Fibroblast of skin of right biceps (primary cell): ENCODE measurements around the gene CUL3.

ENCODE experiments used
- DNase-seq: peaks from one replicate; pipeline ENCODE4 v3.0.0-alpha.2; 2013

CUL3 gene

GRCh38 chr2:224579411-224579810, 5.8 kb downstream of the CUL3 start:
- DNase-seq, result peak; percentile 12

DNA sequence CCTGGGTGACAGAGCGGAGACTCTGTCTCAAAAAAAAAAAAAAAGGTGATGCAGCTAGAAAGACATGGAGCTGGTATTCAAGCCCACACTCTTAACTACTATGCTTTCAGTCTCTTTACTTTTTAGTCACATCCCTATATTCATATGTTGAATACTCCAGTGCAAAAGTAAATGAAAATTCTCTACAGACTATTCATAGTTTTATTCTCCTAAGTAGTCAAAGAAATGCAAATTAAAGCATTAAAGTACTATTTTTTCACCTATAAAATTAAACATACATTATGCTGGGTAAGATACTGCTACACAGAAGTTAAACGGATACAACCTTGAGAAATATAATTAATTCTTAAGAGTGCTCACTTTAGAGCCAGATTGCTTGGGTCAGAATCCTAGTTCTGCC, 7.6 kb downstream of the CUL3 start:
- DNase-seq, result no peak

GRCh38 chr2:224576088-224576715, 9.0 kb downstream of the CUL3 start:
- DNase-seq, result peak; percentile 5

DNA sequence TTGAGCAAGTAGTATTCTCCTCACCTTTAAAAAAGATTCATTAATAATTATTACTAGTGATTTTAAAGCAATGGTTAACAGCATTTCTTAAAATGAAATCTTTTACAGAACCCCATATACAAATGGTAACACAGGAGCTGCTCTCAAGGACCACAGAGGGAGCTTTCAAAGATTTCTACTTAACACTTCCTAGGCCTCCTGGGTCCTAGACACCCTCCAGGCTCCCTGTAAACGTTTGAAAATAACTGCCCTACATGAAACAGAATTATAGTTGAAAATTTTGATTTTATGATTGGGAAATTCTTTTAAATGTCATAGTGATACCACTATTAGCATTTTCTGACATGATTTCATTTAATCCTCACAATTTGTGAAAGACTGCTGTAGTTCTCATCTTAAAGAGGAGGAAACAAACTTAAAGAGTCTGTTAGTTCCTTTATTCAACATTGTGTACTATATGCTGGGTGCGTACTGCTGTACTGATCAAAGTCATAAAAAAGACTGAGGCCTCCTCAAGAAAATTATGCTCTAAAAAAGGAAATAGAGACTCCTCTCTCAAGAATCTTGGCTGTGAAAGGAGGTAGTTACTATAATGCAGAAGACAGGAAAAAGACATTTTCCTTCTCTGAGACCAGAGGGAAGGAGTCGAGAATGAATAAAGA, 10.6 kb downstream of the CUL3 start:
- DNase-seq, result no peak

DNA sequence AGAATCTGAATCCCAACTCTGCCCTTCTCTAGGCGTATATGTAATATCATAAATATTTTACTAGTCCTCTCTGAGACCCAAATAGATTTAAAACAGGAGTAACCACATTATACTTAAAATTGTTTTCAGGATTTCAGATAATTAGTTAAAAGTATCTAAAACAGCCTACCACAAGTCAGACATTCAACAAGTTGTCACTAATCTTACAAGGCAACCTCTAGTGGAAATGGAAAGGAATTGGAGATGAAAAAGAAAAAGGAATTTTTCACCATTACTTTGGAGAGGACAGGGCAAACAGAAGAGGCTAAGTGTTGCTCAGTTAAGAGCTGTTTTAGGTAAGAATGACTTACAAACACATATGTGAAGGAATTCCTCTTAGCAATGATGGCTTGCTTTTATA, 11.4 kb downstream of the CUL3 start:
- no peak for DNase-seq

GRCh38 chr2:224572338-224572737, 12.8 kb downstream of the CUL3 start:
- no peak for DNase-seq

GRCh38 chr2:224570328-224570993, 14.7 kb downstream of the CUL3 start:
- DNase-seq, result peak; percentile 29

GRCh38 chr2:224569654-224570053, 15.5 kb downstream of the CUL3 start:
- peak; percentile 11 for DNase-seq

- DNase-seq, result no peak
Observed at GRCh38 chr2:224565452-224566035, 19.6 kb downstream of the CUL3 start.

GRCh38 chr2:224563537-224563936, 21.6 kb downstream of the CUL3 start:
- DNase-seq, result no peak

GRCh38 chr2:224562831-224563230, 22.3 kb downstream of the CUL3 start:
- DNase-seq, result no peak

DNA sequence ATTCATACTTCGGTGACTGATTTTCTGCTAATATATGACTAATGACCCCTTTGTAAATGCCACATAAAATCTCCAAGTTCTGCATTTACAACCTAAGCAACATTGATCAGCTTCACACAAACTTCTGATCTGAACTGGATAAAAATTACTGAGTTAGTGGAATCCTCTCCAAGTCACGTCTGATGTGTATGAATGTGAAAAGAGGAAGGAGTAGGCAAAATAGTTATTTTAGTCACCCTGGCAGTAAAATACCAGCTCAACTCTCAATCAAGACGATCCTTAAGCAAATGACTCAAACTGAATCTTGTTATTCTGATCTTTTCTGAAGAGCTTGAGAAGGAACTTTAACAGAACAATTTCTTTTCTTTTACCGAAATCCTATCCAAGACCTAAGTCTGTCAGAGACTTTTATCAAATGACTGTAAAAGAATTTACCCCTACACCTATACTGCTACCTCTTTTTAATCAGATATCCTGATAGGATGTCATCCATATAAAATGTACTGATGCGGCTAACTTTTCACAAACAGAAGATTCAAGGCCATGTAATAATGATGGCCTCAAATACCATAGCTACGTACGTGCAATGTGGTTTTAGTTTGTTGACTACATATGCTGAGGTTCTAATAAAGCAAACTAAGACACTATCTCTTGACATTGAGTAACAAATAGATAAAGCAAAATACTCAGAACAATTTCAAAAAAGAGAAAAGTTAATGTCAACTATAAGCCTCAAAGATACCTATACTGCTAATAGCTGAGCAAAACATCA, 23.7 kb downstream of the CUL3 start:
- DNase-seq, result peak; percentile 20

DNA sequence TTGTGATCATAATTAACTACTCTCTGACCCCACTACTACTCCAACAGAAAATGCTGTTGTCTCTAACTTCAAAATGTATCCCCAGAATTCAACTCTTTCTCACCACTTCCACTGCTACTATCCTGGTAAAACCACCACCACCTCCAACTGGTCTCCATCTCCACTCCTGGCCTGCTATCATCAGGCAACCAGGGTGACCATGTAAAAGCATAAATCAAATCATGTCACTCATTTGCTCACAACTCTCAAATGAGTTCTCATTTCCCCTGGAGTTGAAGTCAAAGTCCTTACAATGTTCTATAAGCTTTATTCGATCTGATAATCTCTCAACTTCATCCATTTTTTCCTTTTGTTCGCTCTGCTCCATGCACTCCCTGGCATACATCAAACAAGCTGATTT, 24.6 kb downstream of the CUL3 start:
- DNase-seq, result no peak

DNA sequence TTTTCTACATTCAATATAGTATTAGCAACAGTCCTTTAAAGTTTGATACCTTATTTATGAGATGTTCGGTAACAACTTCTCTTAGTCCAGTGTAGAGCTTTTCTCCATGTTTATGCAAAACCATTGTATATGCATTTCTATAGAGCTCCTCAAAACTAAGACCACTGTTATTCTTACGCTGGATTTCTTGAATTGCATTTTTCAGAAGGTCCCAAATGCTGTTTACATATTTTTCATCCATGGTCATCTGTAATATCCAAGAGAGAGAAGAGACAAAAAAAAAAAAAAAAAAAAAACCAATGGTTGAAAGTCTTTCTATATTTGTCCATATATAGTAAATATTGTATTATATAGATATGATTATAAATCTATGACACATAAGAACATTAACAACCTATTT, 27.6 kb downstream of the CUL3 start:
- no peak for DNase-seq

DNA sequence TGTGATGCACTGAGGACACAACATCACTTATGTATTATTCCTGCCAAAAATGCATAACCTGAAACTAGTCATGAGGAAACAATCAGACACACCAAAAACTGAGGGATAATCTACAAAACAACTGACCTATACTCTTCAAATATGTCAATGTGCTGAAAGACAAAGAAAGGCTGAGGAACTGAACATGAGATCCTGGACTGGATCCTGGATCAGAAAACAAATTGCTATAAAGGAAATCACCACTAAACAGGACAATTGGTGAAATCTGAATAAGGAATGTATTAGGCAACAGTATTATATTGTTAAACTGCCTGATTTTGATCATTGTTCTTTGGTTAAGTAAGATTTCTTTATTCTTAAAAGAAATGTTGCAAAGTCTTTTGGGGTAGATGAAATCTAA, 28.8 kb downstream of the CUL3 start:
- peak; percentile 8 for DNase-seq

- DNase-seq, result peak; percentile 10
Observed at GRCh38 chr2:224555823-224556366, 29.3 kb downstream of the CUL3 start.

DNA sequence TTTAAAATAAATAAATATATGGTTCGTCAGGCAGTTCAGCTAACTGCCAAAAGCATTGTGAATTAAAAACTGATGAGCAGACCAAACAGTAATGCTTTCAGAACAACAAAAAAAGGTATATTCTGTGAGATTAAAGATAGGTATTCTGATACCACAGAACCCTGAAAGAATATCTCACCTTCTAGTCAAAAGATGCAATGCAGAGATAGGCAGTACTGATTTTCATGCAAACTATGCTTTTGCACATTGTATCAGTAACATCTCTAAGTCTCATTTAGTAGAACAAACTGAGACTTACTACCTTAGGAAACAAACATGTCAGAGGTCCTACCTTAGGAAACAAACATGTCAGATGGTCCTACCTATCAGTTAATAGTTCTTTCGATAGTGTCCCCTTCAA, 32.4 kb downstream of the CUL3 start:
- no peak for DNase-seq

DNA sequence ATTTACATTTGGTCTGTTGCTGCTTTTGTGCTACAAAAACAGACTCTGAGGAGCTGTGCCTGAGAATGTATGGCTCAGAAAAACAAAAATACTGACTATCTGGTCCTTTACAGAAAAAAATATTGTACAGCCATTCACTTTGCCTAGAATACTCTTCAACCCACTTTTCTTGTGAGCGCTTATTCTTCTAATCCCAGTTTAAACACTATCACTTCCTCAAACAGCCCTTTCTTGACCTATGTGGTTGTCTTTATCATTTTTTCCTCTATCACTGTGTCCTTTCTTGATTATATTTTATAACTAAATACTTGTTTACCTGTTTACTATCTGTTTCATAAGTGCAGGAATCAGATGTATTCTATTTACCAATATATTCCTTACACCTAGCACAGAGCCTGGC, 33.5 kb downstream of the CUL3 start:
- DNase-seq, result no peak

GRCh38 chr2:224546926-224547325, 38.2 kb downstream of the CUL3 start:
- no peak for DNase-seq

GRCh38 chr2:224545884-224546644, 39.1 kb downstream of the CUL3 start:
- peak; percentile 78 for DNase-seq

GRCh38 chr2:224543939-224544338, 41.2 kb downstream of the CUL3 start:
- no peak for DNase-seq

DNA sequence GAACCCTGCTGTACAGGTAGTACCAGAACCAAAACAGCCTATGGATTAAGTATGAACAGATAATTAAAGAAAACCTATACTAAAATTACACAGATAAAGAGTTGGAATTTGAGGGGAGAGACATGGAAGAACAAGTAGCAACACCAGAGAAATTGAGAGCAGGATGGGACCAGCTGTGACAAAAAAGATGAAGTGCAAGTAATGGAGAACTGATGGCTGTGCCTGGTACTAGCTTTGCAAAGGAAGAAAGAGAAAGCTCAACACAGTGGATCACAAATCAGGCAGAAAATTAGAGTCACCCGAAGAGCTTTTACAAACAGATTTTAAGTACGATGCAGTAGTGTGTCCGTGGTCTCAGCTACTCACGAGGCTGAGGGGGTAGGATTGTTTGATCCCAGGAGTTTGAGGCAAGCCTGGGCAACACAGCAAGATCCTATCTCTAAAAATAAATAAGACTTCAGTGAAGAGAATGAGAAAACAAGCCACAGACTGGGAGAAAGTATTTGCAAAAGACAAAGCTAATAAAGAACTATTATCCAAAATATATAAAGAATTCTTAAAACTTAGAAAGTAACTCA, 46.5 kb downstream of the CUL3 start:
- DNase-seq, result no peak
